Immature natural killer cell (primary cell): Measurements from ENCODE around the gene NPHS2. TPM values are rescaled to one million over a fixed set of nuclear protein-coding genes. Genes with fewer than 3 reads are reported as not detected.

Source experiments
- DNase-seq, 3 donors: peaks; one replicate each; pipeline ENCODE4 v3.0.0; 2022; ENCODE audit warnings: mixed read lengths in 1 of 3
- H3K27ac Mint-ChIP-seq, 6 donors: one replicate each; pipeline ENCODE4 v1.8.0; 2020; ENCODE audit warnings: mixed read lengths in 6 of 6, mild to moderate bottlenecking in 5 of 6, inconsistent platforms in 4 of 6, moderate library complexity in 3 of 6
- H3K27me3 Mint-ChIP-seq, 3 donors: one replicate each; pipeline ENCODE4 v1.8.0; 2020 to 2021; ENCODE audit warnings: low read depth in 3 of 3, mild to moderate bottlenecking in 3 of 3, mixed read lengths in 3 of 3, moderate library complexity in 3 of 3, inconsistent platforms in 1 of 3
- H3K36me3 Mint-ChIP-seq, 3 donors: one replicate each; pipeline ENCODE4 v1.8.0; 2020; ENCODE audit warnings: mixed read lengths in 3 of 3, inconsistent platforms in 2 of 3, mild to moderate bottlenecking in 2 of 3
- H3K4me1 Mint-ChIP-seq, 2 donors: one replicate each; pipeline ENCODE4 v1.8.0; 2020; ENCODE audit warnings: inconsistent platforms in 2 of 2, mild to moderate bottlenecking in 2 of 2, mixed read lengths in 2 of 2, moderate library complexity in 1 of 2
- H3K4me3 Mint-ChIP-seq, 5 donors: one replicate each; pipeline ENCODE4 v1.8.0; 2020; ENCODE audit warnings: mild to moderate bottlenecking in 5 of 5, mixed read lengths in 5 of 5, inconsistent platforms in 3 of 5, moderate library complexity in 3 of 5
- H3K9me3 Mint-ChIP-seq, 6 donors: one replicate each; pipeline ENCODE4 v1.8.0; 2020; ENCODE audit warnings: mild to moderate bottlenecking in 6 of 6, mixed read lengths in 6 of 6, inconsistent platforms in 4 of 6, moderate library complexity in 3 of 6
- polyA plus RNA-seq, 3 donors: library from polyadenylated mRNA; unstranded; fragments of 300-500 nt; fragmentation: Illumina TruSeq; gene quantifications; one replicate each; pipeline ENCODE4 v1.2.3, GENCODE V29; 2021

The NPHS2 gene
- polyA plus RNA-seq, 3 donors from 2014 or later: not detected

- H3K4me3 Mint-ChIP-seq: no peak overlapping the region
- DNase-seq: no peak
- H3K9me3 Mint-ChIP-seq: peaks cover 2 to 18% (median 6%) of the 10 kb centered on the region in 6 donors
- H3K36me3 Mint-ChIP-seq: no peaks in the 10 kb centered on the region
- H3K27ac Mint-ChIP-seq: no peak overlapping the region
- peaks cover 4 to 8% (median 4%) of the 10 kb centered on the region in 3 donors for H3K27me3 Mint-ChIP-seq
- H3K4me1 Mint-ChIP-seq: no peaks in the 10 kb centered on the region
These were observed 58.6 kb downstream of the NPHS2 start for GRCh38 chr1:179516976-179517705.

- DNase-seq: no peak
- no peaks in the 10 kb centered on the region for H3K4me1 Mint-ChIP-seq
- no peak overlapping the region for H3K27ac Mint-ChIP-seq
- H3K27me3 Mint-ChIP-seq: peaks cover 0 to 2% (median 2%) of the 10 kb centered on the region in 3 donors
- peaks cover 0 to 6% (median 0%) of the 10 kb centered on the region in 6 donors for H3K9me3 Mint-ChIP-seq
- no peak overlapping the region for H3K4me3 Mint-ChIP-seq
- no peaks in the 10 kb centered on the region for H3K36me3 Mint-ChIP-seq
These were observed 65.7 kb downstream of the NPHS2 start for GRCh38 chr1:179510038-179510437.

- Mint-ChIP-seq H3K27me3 (peaks cover 0 to 2% (median 2%) of the 10 kb centered on the region in 3 donors), H3K27ac (no peak overlapping the region), H3K4me1 (no peaks in the 10 kb centered on the region), H3K4me3 (no peak overlapping the region), H3K36me3 (no peaks in the 10 kb centered on the region), H3K9me3 (peaks cover 0 to 5% (median 0%) of the 10 kb centered on the region in 6 donors)
- no peak for DNase-seq
These were observed 66.4 kb downstream of the NPHS2 start for GRCh38 chr1:179509384-179509783.

- Mint-ChIP-seq H3K9me3 (peaks cover 0 to 3% (median 0%) of the 10 kb centered on the region in 6 donors), H3K27me3 (peaks cover 0 to 2% (median 0%) of the 10 kb centered on the region in 3 donors)
- no peak for DNase-seq
These were observed 69.5 kb downstream of the NPHS2 start for GRCh38 chr1:179506199-179506598.

More at GRCh38 chr1:179506199-179506598, 69.5 kb downstream of the NPHS2 start:
- Mint-ChIP-seq H3K4me1 (no peaks in the 10 kb centered on the region), H3K4me3 (no peak overlapping the region), H3K27ac (no peak overlapping the region), H3K36me3 (no peaks in the 10 kb centered on the region)

Other genes with a start within 250 kb of the NPHS2 start
- not detected for gene AXDND1, start 210.0 kb downstream of the NPHS2 start, polyA plus RNA-seq
- not detected for gene TDRD5, start 15.9 kb upstream of the NPHS2 start, polyA plus RNA-seq
- gene FAM163A, start 167.3 kb upstream of the NPHS2 start, polyA plus RNA-seq: not detected